Liver (tissue), 3 donors: ENCODE measurements around the gene DTWD1.

Experiments used
- CTCF ChIP-seq: fragments of 150-350 bp; IDR thresholded peaks from 2 replicates; pipeline ENCODE4 v1.5.1; 2017; ENCODE audit warnings: improper control_type of control experiment, low read depth, low read length; ENCODE audit not compliant: missing input control
- JUND ChIP-seq, 2 donors: IDR thresholded peaks; 2 replicates each; pipeline ENCODE4 v1.6.1; 2016; ENCODE audit warnings: antibody characterized with exemption in 2 of 2
- MAX ChIP-seq: IDR thresholded peaks from 2 replicates; pipeline ENCODE4 v1.6.1; 2016; ENCODE audit warnings: antibody characterized with exemption
- NR2F2 ChIP-seq: IDR thresholded peaks from 2 replicates; pipeline ENCODE4 v1.6.1; 2016; ENCODE audit warnings: antibody characterized with exemption
- REST ChIP-seq: IDR thresholded peaks from 2 replicates; pipeline ENCODE4 v1.6.1; 2016; ENCODE audit warnings: antibody characterized with exemption, mild to moderate bottlenecking
- RXRA ChIP-seq, 2 donors: IDR thresholded peaks; 2 replicates each; pipeline ENCODE4 v1.6.1; 2017 to 2018; ENCODE audit warnings: antibody characterized with exemption in 2 of 2, mild to moderate bottlenecking in 1 of 2
- SP1 ChIP-seq: IDR thresholded peaks from 2 replicates; pipeline ENCODE4 v1.6.1; 2018; ENCODE audit warnings: antibody characterized with exemption, mild to moderate bottlenecking
- TAF1 ChIP-seq: conservative IDR thresholded peaks from 2 replicates; pipeline ENCODE4 v1.6.1; 2016; ENCODE audit warnings: antibody characterized with exemption, mild to moderate bottlenecking
- donor health status: healthy.
- donor health status: healthy.

GRCh38 chr15:49625460-49626036, 4.7 kb downstream of the DTWD1 start:
- TF ChIP-seq CTCF: no peak
- TF ChIP-seq REST: no peak
- no peak for TF ChIP-seq TAF1
- TF ChIP-seq RXRA (IDR thresholded peaks at IDR 0.05): no peak
- no peak for TF ChIP-seq JUND (IDR thresholded peaks at IDR 0.05)
- TF ChIP-seq MAX: no peak
- TF ChIP-seq NR2F2: no peak
- no peak for TF ChIP-seq SP1
